ENCODE results near the gene KIF2A. TPM values are rescaled to one million over a fixed set of nuclear protein-coding genes. Genes with fewer than 3 reads are reported as not detected.

KIF2A gene
- total RNA-seq, 1 experiment from 2014 or later: 81.8 TPM

GRCh38 chr5:62354028-62354874, 48.2 kb downstream of the KIF2A start:
- Histone ChIP-seq H3K9me2 (replicated peaks; ENCODE audit: insufficient read depth, low read length) (no peaks in the 10 kb centered on the region), H3K9me3 (ENCODE audit: low read length) (no peaks in the 10 kb centered on the region), H3K27ac (ENCODE audit: low read length) (no peak overlapping the region), H3K9ac (ENCODE audit: low read length) (no peak overlapping the region), H3K4me2 (ENCODE audit: low read depth, low read length, poor library complexity, severe bottlenecking) (no peak overlapping the region), H3K79me2 (ENCODE audit: low read length) (peaks cover 48% of the 10 kb centered on the region), H4K20me1 (ENCODE audit: insufficient read depth, low read depth, low read length) (no peaks in the 10 kb centered on the region), H3K27me3 (ENCODE audit: low read length) (no peaks in the 10 kb centered on the region), H3K36me3 (ENCODE audit: insufficient read depth, low read length) (peaks cover 49% of the 10 kb centered on the region; the same call in 1 of the 2 replicates), H3K4me3 (ENCODE audit: low read length) (no peak overlapping the region), H3K4me1 (ENCODE audit: low read length) (no peaks in the 10 kb centered on the region), H2AFZ (ENCODE audit: low read length) (no peak overlapping the region)
- peak; percentile 75 for DNase-seq

DNA sequence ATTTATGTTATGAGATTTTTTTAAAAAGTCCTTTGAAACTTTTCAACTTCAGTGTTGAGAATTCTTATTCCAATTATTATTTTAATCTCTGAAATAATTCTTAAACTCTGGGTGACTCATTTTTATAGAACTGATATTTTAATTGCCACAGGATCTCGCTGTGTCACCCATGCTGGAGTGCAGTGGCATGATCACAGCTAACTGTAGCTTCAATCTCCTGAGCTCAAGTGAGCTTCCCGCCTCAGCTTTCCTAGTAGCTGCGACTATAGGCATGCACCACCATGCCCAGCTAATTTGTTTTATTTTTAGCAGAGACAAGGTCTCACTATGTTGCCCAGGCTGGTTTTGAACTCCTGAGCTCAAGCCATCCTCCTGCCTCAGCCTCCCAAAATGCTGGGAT, 56.7 kb downstream of the KIF2A start:
- Histone ChIP-seq H3K9ac (ENCODE audit: low read length) (no peak overlapping the region), H3K9me2 (replicated peaks; ENCODE audit: insufficient read depth, low read length) (no peaks in the 10 kb centered on the region), H4K20me1 (ENCODE audit: insufficient read depth, low read depth, low read length) (no peaks in the 10 kb centered on the region), H2AFZ (ENCODE audit: low read length) (no peak overlapping the region), H3K27ac (ENCODE audit: low read length) (no peak overlapping the region), H3K27me3 (ENCODE audit: low read length) (no peaks in the 10 kb centered on the region), H3K4me3 (ENCODE audit: low read length) (no peak overlapping the region), H3K79me2 (ENCODE audit: low read length) (peaks cover 23% of the 10 kb centered on the region), H3K4me1 (ENCODE audit: low read length) (no peaks in the 10 kb centered on the region), H3K9me3 (ENCODE audit: low read length) (no peaks in the 10 kb centered on the region), H3K36me3 (ENCODE audit: insufficient read depth, low read length) (peaks cover 58% of the 10 kb centered on the region), H3K4me2 (ENCODE audit: low read depth, low read length, poor library complexity, severe bottlenecking) (no peak overlapping the region)
- no peak for DNase-seq

DNA sequence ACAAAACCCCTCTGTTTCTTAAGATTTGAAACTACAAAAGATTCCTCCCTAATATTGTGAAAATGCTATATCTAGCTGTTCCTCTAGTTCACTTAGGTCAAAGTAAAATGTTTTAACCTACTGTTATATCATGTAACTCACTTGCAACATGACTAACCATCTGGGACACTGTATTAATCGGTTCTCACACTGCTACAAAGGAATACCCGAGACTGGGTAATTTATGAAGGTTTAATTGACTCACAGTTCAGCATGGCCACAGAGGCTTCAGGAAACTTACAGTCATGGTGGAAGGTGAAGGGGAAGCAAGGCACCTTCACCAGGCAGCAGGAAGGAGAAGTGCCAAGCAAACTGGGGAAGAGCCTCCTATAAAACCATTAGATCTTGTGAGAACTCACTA, 63.0 kb downstream of the KIF2A start:
- H3K4me2 ChIP-seq (ENCODE audit: low read depth, low read length, poor library complexity, severe bottlenecking): no peak overlapping the region
- peaks cover 45% of the 10 kb centered on the region for H3K36me3 ChIP-seq (ENCODE audit: insufficient read depth, low read length)
- H3K4me1 ChIP-seq (ENCODE audit: low read length): no peaks in the 10 kb centered on the region
- H3K4me3 ChIP-seq (ENCODE audit: low read length): no peak overlapping the region
- H3K79me2 ChIP-seq (ENCODE audit: low read length): peaks cover 13% of the 10 kb centered on the region
- no peak for DNase-seq
- no peak overlapping the region for H3K27ac ChIP-seq (ENCODE audit: low read length)
- no peaks in the 10 kb centered on the region for H3K9me3 ChIP-seq (ENCODE audit: low read length)
- no peak overlapping the region for H2AFZ ChIP-seq (ENCODE audit: low read length)
- H3K9me2 ChIP-seq (replicated peaks; ENCODE audit: insufficient read depth, low read length): no peaks in the 10 kb centered on the region
- no peaks in the 10 kb centered on the region for H3K27me3 ChIP-seq (ENCODE audit: low read length)
- no peaks in the 10 kb centered on the region for H4K20me1 ChIP-seq (ENCODE audit: insufficient read depth, low read depth, low read length)
- H3K9ac ChIP-seq (ENCODE audit: low read length): no peak overlapping the region

GRCh38 chr5:62371409-62371808, 65.4 kb downstream of the KIF2A start:
- H2AFZ ChIP-seq (ENCODE audit: low read length): no peak overlapping the region

DNA sequence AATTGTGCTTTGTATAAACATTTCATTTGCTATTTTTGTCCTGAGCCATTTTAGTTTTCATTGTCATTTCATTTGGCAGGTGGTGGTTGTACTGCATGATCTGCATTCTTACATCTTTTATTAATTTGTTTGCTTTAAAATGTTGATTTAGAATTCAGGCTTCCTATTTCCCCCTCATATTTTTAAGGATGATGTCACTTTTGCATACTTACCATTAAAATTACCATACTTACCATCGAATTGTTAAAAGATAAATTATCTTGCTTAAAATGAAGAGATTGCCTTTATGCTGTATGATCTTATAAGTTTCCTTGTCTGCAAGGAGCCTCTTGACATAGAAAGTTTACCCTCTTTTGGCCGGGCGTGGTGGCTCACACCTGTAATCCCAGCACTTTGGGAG, 66.6 kb downstream of the KIF2A start:
- no peaks in the 10 kb centered on the region for H3K9me3 ChIP-seq (ENCODE audit: low read length)
- no peaks in the 10 kb centered on the region for H3K9me2 ChIP-seq (replicated peaks; ENCODE audit: insufficient read depth, low read length)
- H4K20me1 ChIP-seq (ENCODE audit: insufficient read depth, low read depth, low read length): no peaks in the 10 kb centered on the region
- no peak overlapping the region for H3K27ac ChIP-seq (ENCODE audit: low read length)
- H2AFZ ChIP-seq (ENCODE audit: low read length): no peak overlapping the region
- peaks cover 36% of the 10 kb centered on the region; the same call in 1 of the 2 replicates for H3K36me3 ChIP-seq (ENCODE audit: insufficient read depth, low read length)
- no peak overlapping the region for H3K9ac ChIP-seq (ENCODE audit: low read length)
- H3K27me3 ChIP-seq (ENCODE audit: low read length): no peaks in the 10 kb centered on the region
- H3K4me3 ChIP-seq (ENCODE audit: low read length): no peak overlapping the region
- no peak for DNase-seq
- peaks cover 5% of the 10 kb centered on the region for H3K79me2 ChIP-seq (ENCODE audit: low read length)
- no peaks in the 10 kb centered on the region for H3K4me1 ChIP-seq (ENCODE audit: low read length)
- H3K4me2 ChIP-seq (ENCODE audit: low read depth, low read length, poor library complexity, severe bottlenecking): no peak overlapping the region

More at GRCh38 chr5:62371409-62371808, 65.4 kb downstream of the KIF2A start:
- no peak overlapping the region for H3K27ac ChIP-seq (ENCODE audit: low read length)
- H3K9me3 ChIP-seq (ENCODE audit: low read length): no peaks in the 10 kb centered on the region
- no peaks in the 10 kb centered on the region for H3K9me2 ChIP-seq (replicated peaks; ENCODE audit: insufficient read depth, low read length)
- no peaks in the 10 kb centered on the region for H3K4me1 ChIP-seq (ENCODE audit: low read length)
- no peak overlapping the region for H3K9ac ChIP-seq (ENCODE audit: low read length)
- peaks cover 32% of the 10 kb centered on the region; the same call in 1 of the 2 replicates for H3K36me3 ChIP-seq (ENCODE audit: insufficient read depth, low read length)
- no peak for DNase-seq
- peaks cover 5% of the 10 kb centered on the region for H3K79me2 ChIP-seq (ENCODE audit: low read length)
- H3K4me3 ChIP-seq (ENCODE audit: low read length): no peak overlapping the region
- H4K20me1 ChIP-seq (ENCODE audit: insufficient read depth, low read depth, low read length): no peaks in the 10 kb centered on the region
- H3K4me2 ChIP-seq (ENCODE audit: low read depth, low read length, poor library complexity, severe bottlenecking): no peak overlapping the region
- no peaks in the 10 kb centered on the region for H3K27me3 ChIP-seq (ENCODE audit: low read length)

DNA sequence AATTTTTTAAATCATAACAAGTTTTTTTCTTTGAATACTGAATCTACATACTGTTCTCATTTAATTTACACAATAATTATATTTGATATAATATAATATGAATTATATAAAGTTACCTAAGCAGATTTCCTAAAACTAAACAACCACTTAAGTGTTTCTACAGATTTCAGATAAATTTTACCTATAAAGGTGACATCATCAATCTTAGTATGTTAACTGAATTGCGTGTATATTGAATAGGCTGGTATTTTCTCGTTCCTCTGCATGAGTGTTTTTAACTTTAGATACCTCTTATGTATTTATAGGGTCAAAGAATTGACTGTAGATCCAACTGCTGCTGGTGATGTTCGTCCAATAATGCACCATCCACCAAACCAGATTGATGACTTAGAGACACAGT, 67.4 kb downstream of the KIF2A start:
- Histone ChIP-seq H4K20me1 (ENCODE audit: insufficient read depth, low read depth, low read length) (no peaks in the 10 kb centered on the region), H3K4me2 (ENCODE audit: low read depth, low read length, poor library complexity, severe bottlenecking) (no peak overlapping the region), H3K27me3 (ENCODE audit: low read length) (no peaks in the 10 kb centered on the region), H3K4me3 (ENCODE audit: low read length) (no peak overlapping the region), H3K9me3 (ENCODE audit: low read length) (no peaks in the 10 kb centered on the region), H3K9me2 (replicated peaks; ENCODE audit: insufficient read depth, low read length) (no peaks in the 10 kb centered on the region), H3K79me2 (ENCODE audit: low read length) (peaks cover 5% of the 10 kb centered on the region), H2AFZ (ENCODE audit: low read length) (no peak overlapping the region), H3K27ac (ENCODE audit: low read length) (no peak overlapping the region), H3K9ac (ENCODE audit: low read length) (no peak overlapping the region), H3K36me3 (ENCODE audit: insufficient read depth, low read length) (peaks cover 44% of the 10 kb centered on the region), H3K4me1 (ENCODE audit: low read length) (no peaks in the 10 kb centered on the region)
- DNase-seq: no peak

GRCh38 chr5:62374090-62374489, 68.1 kb downstream of the KIF2A start:
- no peaks in the 10 kb centered on the region for H3K9me2 ChIP-seq (replicated peaks; ENCODE audit: insufficient read depth, low read length)
- H3K9ac ChIP-seq (ENCODE audit: low read length): no peak overlapping the region
- no peak overlapping the region for H2AFZ ChIP-seq (ENCODE audit: low read length)
- H3K79me2 ChIP-seq (ENCODE audit: low read length): peaks cover 5% of the 10 kb centered on the region
- no peaks in the 10 kb centered on the region for H3K27me3 ChIP-seq (ENCODE audit: low read length)
- no peak overlapping the region for H3K4me2 ChIP-seq (ENCODE audit: low read depth, low read length, poor library complexity, severe bottlenecking)
- H3K4me3 ChIP-seq (ENCODE audit: low read length): no peak overlapping the region
- DNase-seq: no peak
- H3K27ac ChIP-seq (ENCODE audit: low read length): no peak overlapping the region
- no peaks in the 10 kb centered on the region for H3K4me1 ChIP-seq (ENCODE audit: low read length)
- peaks cover 50% of the 10 kb centered on the region for H3K36me3 ChIP-seq (ENCODE audit: insufficient read depth, low read length)
- no peaks in the 10 kb centered on the region for H4K20me1 ChIP-seq (ENCODE audit: insufficient read depth, low read depth, low read length)
- no peaks in the 10 kb centered on the region for H3K9me3 ChIP-seq (ENCODE audit: low read length)

DNA sequence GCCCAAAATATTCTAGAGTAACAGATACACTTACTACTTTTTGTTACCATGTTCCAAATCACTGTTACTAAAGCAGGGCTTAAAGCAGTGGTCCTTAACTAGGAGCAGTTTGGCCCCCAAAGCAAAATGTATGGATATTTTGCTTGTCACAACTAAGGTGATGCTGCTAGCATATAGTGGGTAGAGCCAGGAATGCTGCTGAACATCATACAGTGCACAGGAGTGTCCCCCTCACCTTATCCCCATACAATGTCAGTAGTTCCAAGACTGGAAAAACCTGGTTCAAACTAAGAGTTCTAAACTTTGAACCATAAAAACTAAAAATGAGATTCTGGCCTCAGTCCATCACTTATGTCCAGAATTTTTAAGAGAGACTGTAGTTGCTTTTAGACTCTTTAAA, 69.6 kb downstream of the KIF2A start:
- H3K4me3 ChIP-seq (ENCODE audit: low read length): no peak overlapping the region
- no peak overlapping the region for H2AFZ ChIP-seq (ENCODE audit: low read length)
- H3K9ac ChIP-seq (ENCODE audit: low read length): no peak overlapping the region
- no peak for DNase-seq
- H4K20me1 ChIP-seq (ENCODE audit: insufficient read depth, low read depth, low read length): no peaks in the 10 kb centered on the region
- no peak overlapping the region for H3K4me2 ChIP-seq (ENCODE audit: low read depth, low read length, poor library complexity, severe bottlenecking)
- no peak overlapping the region for H3K27ac ChIP-seq (ENCODE audit: low read length)
- H3K9me2 ChIP-seq (replicated peaks; ENCODE audit: insufficient read depth, low read length): no peaks in the 10 kb centered on the region
- peaks cover 5% of the 10 kb centered on the region for H3K79me2 ChIP-seq (ENCODE audit: low read length)
- H3K27me3 ChIP-seq (ENCODE audit: low read length): no peaks in the 10 kb centered on the region
- H3K36me3 ChIP-seq (ENCODE audit: insufficient read depth, low read length): peaks cover 46% of the 10 kb centered on the region
- no peaks in the 10 kb centered on the region for H3K9me3 ChIP-seq (ENCODE audit: low read length)
- H3K4me1 ChIP-seq (ENCODE audit: low read length): no peaks in the 10 kb centered on the region

Measured in Karpas-422 (cell line).